Measurements from ENCODE around the gene KICS2. TPM values are rescaled to one million over a fixed set of nuclear protein-coding genes. Genes with fewer than 3 reads are reported as not detected.

The KICS2 gene
- total RNA-seq: 5.7 TPM
- 3.3 TPM for polyA plus RNA-seq

- under 1% methylated on average over 56 of the region's 56 CpGs for WGBS
- peak; percentile 83 for DNase-seq (ENCODE audit: extremely low spot score)
- Histone ChIP-seq H3K4me1 (ENCODE audit: insufficient read depth) (no peaks in the 10 kb centered on the region), H3K4me3 (ENCODE audit: low read depth, low read length) (peak within 1 kb of the TSS; percentile 73), H3K27ac (ENCODE audit: low read depth) (peak within 1 kb of the TSS; percentile 76), H3K36me3 (ENCODE audit: insufficient read depth) (no peaks in the 10 kb centered on the region)
Observed at GRCh38 chr12:64222009-64222765, at the start of gene KICS2. Gene KICS2 (minus strand): TSS chr12:64222296. CDS start chr12:64222237, 59 bp downstream.

GRCh38 chr12:64270411-64270810 is 48.3 kb upstream of the KICS2 start:
- 88% methylated on average over 1 of the region's 1 CpG for WGBS
- H3K36me3 ChIP-seq (ENCODE audit: insufficient read depth): no peaks in the 10 kb centered on the region
- no peaks in the 10 kb centered on the region for H3K4me1 ChIP-seq (ENCODE audit: insufficient read depth)
- H3K4me3 ChIP-seq (ENCODE audit: low read depth, low read length): no peak overlapping the region
- no peak overlapping the region for H3K27ac ChIP-seq (ENCODE audit: low read depth)
- DNase-seq (ENCODE audit: extremely low spot score): no peak

DNA sequence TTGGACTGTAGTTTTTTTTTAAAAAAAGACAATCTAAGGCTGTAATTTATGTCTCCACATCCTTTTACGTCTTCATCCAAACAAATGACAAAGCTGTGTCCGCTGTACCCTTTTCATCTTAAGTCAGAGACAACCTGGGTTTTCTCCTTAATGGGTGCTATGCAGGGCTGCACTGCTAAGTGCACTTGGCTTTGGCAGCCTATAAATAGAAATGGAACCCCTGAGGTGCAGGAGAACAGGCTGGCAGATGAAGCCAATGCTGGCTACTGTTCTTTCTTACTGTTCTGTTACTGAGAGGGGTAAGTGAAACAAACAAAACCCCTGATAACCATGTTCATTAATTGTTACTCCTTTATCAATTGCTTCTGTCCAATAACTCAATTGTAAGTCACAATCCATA is 47.1 kb upstream of the KICS2 start:
- no peak for DNase-seq (ENCODE audit: extremely low spot score)
- Histone ChIP-seq H3K36me3 (ENCODE audit: insufficient read depth) (no peaks in the 10 kb centered on the region), H3K4me1 (ENCODE audit: insufficient read depth) (no peaks in the 10 kb centered on the region), H3K27ac (ENCODE audit: low read depth) (no peak overlapping the region), H3K4me3 (ENCODE audit: low read depth, low read length) (no peak overlapping the region)
- 81% methylated on average over 2 of the region's 2 CpGs for WGBS

DNA sequence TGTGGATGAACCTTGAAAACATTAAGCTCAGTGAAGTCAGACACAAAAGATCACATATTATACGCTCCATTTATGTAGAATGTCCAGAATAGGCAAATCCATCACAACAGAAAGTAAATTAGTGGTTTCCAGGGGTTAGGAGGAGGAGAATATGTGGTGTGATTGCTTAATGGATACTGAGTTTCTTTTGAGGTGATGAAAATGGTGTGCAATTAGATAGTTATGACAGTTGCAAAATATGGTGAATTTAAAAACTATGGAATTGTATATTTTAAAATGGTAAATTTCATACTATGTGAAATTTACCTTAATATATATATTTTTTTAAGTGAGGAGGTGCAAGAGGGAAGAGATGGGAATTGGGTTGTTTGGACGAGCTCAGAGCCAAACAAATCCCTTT is 46.3 kb upstream of the KICS2 start:
- WGBS: 0% methylated on average over 2 of the region's 2 CpGs
- no peak overlapping the region for H3K4me3 ChIP-seq (ENCODE audit: low read depth, low read length)
- H3K27ac ChIP-seq (ENCODE audit: low read depth): no peak overlapping the region
- DNase-seq (ENCODE audit: extremely low spot score): no peak
- H3K36me3 ChIP-seq (ENCODE audit: insufficient read depth): no peaks in the 10 kb centered on the region
- no peaks in the 10 kb centered on the region for H3K4me1 ChIP-seq (ENCODE audit: insufficient read depth)

GRCh38 chr12:64265839-64266238 is 43.7 kb upstream of the KICS2 start:
- Histone ChIP-seq H3K4me1 (ENCODE audit: insufficient read depth) (no peaks in the 10 kb centered on the region), H3K36me3 (ENCODE audit: insufficient read depth) (no peaks in the 10 kb centered on the region), H3K27ac (ENCODE audit: low read depth) (no peak overlapping the region), H3K4me3 (ENCODE audit: low read depth, low read length) (no peak overlapping the region)
- DNase-seq (ENCODE audit: extremely low spot score): no peak
- 86% methylated on average over 2 of the region's 2 CpGs for WGBS

DNA sequence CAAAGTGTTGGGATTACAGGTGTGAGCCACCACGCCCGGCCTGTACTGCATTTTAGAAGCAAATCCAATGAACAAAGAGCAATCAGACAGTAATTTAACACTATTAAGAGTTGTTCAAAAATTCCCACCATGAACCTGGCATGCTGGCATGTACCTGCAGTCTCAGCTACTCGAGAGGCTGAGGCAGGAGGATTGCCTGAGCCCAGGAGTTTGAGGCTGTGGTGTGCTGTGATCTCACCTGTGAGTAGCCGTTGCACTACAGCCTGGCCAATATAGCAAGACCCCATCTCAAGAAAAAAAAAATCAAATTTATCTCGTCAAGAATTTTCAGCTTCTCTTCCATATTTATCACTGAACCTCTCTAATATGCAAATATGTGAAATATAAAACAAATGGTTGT is 39.7 kb upstream of the KICS2 start:
- Histone ChIP-seq H3K36me3 (ENCODE audit: insufficient read depth) (no peaks in the 10 kb centered on the region), H3K4me3 (ENCODE audit: low read depth, low read length) (no peak overlapping the region), H3K27ac (ENCODE audit: low read depth) (no peak overlapping the region), H3K4me1 (ENCODE audit: insufficient read depth) (no peaks in the 10 kb centered on the region)
- no peak for DNase-seq (ENCODE audit: extremely low spot score)
- 94% methylated on average over 5 of the region's 5 CpGs for WGBS

DNA sequence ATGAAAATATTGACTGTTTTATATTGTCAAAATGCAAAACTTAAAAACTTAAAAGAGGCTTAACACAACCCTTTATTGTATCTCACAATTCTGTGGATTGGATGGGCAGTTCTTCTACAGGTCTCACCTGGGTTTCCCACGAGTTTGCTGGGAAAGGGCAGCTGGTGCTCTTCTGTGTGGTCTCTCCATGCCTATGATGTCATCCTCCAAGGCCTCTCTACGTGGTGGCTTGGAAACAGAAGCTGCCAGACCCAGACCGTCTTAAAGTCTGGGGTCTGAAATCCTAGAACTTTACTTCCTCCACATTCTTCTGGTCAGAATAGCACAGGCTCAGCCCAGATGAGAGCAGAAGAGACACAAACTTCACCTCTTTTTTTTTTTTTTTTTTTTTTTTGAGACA is 36.5 kb upstream of the KICS2 start:
- 33% methylated on average over 3 of the region's 3 CpGs for WGBS
- no peak overlapping the region for H3K27ac ChIP-seq (ENCODE audit: low read depth)

GRCh38 chr12:64256166-64256800 is 34.2 kb upstream of the KICS2 start:
- WGBS: 61% methylated on average over 4 of the region's 4 CpGs
- DNase-seq (ENCODE audit: extremely low spot score): peak; percentile 50

More for the DNA sequence above, 36.5 kb upstream of the KICS2 start:
- H3K36me3 ChIP-seq (ENCODE audit: insufficient read depth): no peaks in the 10 kb centered on the region
- no peak for DNase-seq (ENCODE audit: extremely low spot score)
- no peaks in the 10 kb centered on the region for H3K4me1 ChIP-seq (ENCODE audit: insufficient read depth)
- no peak overlapping the region for H3K4me3 ChIP-seq (ENCODE audit: low read depth, low read length)

DNA sequence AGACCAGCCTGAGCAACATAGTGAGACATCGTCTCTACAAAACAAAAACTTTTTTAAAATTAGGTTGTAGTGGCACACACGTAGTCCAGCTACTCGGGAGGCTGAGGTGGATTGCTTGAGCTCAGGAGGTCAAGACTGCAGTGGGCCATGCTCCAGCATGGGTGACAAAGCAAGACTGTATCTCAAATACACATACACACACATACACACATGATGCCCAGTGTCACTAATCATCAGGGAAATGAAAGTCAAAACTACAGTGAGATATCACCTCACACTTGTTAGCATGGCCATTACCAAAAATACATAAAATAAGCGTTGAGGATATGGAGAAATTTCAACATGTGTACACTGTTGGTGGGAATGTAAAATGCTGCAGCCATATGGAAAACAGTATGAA is 33.2 kb upstream of the KICS2 start:
- Histone ChIP-seq H3K4me3 (ENCODE audit: low read depth, low read length) (no peak overlapping the region), H3K4me1 (ENCODE audit: insufficient read depth) (no peaks in the 10 kb centered on the region), H3K27ac (ENCODE audit: low read depth) (no peak overlapping the region), H3K36me3 (ENCODE audit: insufficient read depth) (no peaks in the 10 kb centered on the region)
- WGBS: 78% methylated on average over 4 of the region's 4 CpGs
- no peak for DNase-seq (ENCODE audit: extremely low spot score)

More at GRCh38 chr12:64256166-64256800, 34.2 kb upstream of the KICS2 start:
- Histone ChIP-seq H3K4me1 (ENCODE audit: insufficient read depth) (no peaks in the 10 kb centered on the region), H3K4me3 (ENCODE audit: low read depth, low read length) (no peak overlapping the region), H3K27ac (ENCODE audit: low read depth) (no peak overlapping the region), H3K36me3 (ENCODE audit: insufficient read depth) (no peaks in the 10 kb centered on the region)

- Histone ChIP-seq H3K27ac (ENCODE audit: low read depth) (no peak overlapping the region), H3K4me1 (ENCODE audit: insufficient read depth) (no peaks in the 10 kb centered on the region), H3K36me3 (ENCODE audit: insufficient read depth) (no peaks in the 10 kb centered on the region), H3K4me3 (ENCODE audit: low read depth, low read length) (no peak overlapping the region)
- DNase-seq (ENCODE audit: extremely low spot score): no peak
- WGBS: 29% methylated on average over 1 of the region's 1 CpG
Observed at GRCh38 chr12:64253356-64253755, 31.3 kb upstream of the KICS2 start.

DNA sequence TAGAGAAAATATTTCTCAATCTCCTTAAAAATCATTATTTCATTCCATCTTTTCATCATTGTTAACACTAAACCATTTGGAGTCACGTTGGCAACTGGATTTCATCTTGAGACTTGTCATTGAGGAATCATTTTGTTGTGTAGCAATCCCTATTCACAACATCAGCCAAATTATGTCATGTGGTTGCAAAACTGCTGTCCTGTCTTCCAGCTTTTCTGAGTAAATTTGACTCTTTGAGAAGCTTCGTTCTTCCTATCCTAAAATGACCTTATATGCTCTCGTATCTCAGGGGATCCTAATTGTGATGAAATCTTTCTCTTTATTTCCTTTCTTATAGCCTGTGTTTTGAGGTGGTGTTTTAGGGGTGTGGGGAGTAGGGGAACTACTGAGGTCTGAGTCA is 30.6 kb upstream of the KICS2 start:
- Histone ChIP-seq H3K4me3 (ENCODE audit: low read depth, low read length) (no peak overlapping the region), H3K4me1 (ENCODE audit: insufficient read depth) (no peaks in the 10 kb centered on the region), H3K27ac (ENCODE audit: low read depth) (no peak overlapping the region), H3K36me3 (ENCODE audit: insufficient read depth) (no peaks in the 10 kb centered on the region)
- WGBS: 57% methylated on average over 3 of the region's 3 CpGs
- no peak for DNase-seq (ENCODE audit: extremely low spot score)

DNA sequence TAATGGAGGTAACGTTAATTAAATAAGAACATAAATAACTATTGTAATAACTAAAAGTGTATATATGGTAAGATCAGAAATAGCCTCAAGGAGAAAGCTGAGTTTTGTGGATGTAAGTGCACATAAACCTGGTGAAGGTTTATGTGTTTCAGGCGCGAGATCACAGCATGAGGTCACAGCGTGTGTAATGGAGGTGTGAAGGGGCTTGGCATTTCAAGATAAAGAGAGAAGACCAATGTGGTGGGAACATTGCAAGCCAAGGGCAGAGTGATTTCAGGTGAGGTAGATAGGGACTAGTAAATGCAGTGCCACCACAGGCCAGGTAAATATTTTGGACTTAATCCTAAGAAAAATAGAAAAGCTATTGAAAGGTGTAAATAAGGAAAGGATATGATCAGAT is 21.7 kb upstream of the KICS2 start:
- Histone ChIP-seq H3K4me3 (ENCODE audit: low read depth, low read length) (no peak overlapping the region), H3K27ac (ENCODE audit: low read depth) (no peak overlapping the region), H3K4me1 (ENCODE audit: insufficient read depth) (no peaks in the 10 kb centered on the region), H3K36me3 (ENCODE audit: insufficient read depth) (no peaks in the 10 kb centered on the region)
- no peak for DNase-seq (ENCODE audit: extremely low spot score)
- 64% methylated on average over 4 of the region's 4 CpGs for WGBS

DNA sequence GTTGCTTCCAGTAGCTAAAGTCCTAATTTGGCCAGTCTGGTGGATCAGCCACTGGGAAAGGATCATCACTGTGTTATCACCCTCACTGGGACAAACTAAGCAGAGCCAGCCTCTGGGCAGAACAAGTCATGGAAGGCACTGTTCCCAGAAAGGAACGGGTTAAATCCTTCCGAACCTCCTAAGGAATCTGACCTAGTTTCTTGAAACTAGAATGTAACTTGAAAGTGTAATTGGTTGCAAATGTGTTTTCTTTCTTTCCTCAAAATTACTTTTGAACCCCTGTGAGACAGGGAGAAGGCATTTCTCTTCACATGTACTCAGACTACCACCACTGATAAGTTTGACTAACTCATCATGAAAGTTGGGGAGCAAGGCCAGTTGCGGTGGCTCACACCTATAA is 18.7 kb upstream of the KICS2 start:
- Histone ChIP-seq H3K27ac (ENCODE audit: low read depth) (no peak overlapping the region), H3K36me3 (ENCODE audit: insufficient read depth) (no peaks in the 10 kb centered on the region), H3K4me1 (ENCODE audit: insufficient read depth) (no peaks in the 10 kb centered on the region), H3K4me3 (ENCODE audit: low read depth, low read length) (no peak overlapping the region)
- no peak for DNase-seq (ENCODE audit: extremely low spot score)
- WGBS: 50% methylated on average over 3 of the region's 3 CpGs

GRCh38 chr12:64237382-64237781 is 15.3 kb upstream of the KICS2 start:
- H3K4me1 ChIP-seq (ENCODE audit: insufficient read depth): no peaks in the 10 kb centered on the region
- no peak overlapping the region for H3K4me3 ChIP-seq (ENCODE audit: low read depth, low read length)
- no peak for DNase-seq (ENCODE audit: extremely low spot score)
- H3K36me3 ChIP-seq (ENCODE audit: insufficient read depth): no peaks in the 10 kb centered on the region
- no peak overlapping the region for H3K27ac ChIP-seq (ENCODE audit: low read depth)
